Astrocyte (in vitro differentiated cells and primary cell): ENCODE measurements around the gene EYS. TPM values are rescaled to one million over a fixed set of nuclear protein-coding genes. Genes with fewer than 3 reads are reported as not detected.

ENCODE experiments used
- DNase-seq: peaks from one replicate; pipeline ENCODE4 v3.0.0-alpha.2; 2010; ENCODE audit warnings: low read depth
- FAIRE-seq: peaks from 2 replicates; lab custom pipeline; 2011; peaks lifted over from hg19 to GRCh38; lab: Jason Lieb, UNC
- H2AFZ ChIP-seq: 2 replicates; pipeline ENCODE4 v1.6.0; 2012; ENCODE audit warnings: low read depth, low read length, inconsistent platforms
- H3K27ac ChIP-seq: 2 replicates; pipeline ENCODE4 v1.5.1; 2011; ENCODE audit warnings: low read depth, low read length, inconsistent platforms
- H3K27me3 ChIP-seq: 2 replicates; pipeline ENCODE4 v1.6.0; 2011; ENCODE audit warnings: low read length, inconsistent platforms; ENCODE audit not compliant: insufficient read depth
- H3K36me3 ChIP-seq: 2 replicates; pipeline ENCODE4 v1.5.1; 2011; ENCODE audit warnings: low read length, inconsistent platforms; ENCODE audit not compliant: insufficient read depth
- H3K4me1 ChIP-seq: 2 replicates; pipeline ENCODE4 v1.5.1; 2011; ENCODE audit warnings: low read length, inconsistent platforms; ENCODE audit not compliant: insufficient read depth
- H3K4me2 ChIP-seq: 2 replicates; pipeline ENCODE4 v1.6.0; 2012; ENCODE audit warnings: low read length, inconsistent platforms
- H3K4me3 ChIP-seq: 2 replicates; pipeline ENCODE4 v1.5.1; 2011; ENCODE audit warnings: low read depth, mild to moderate bottlenecking, low read length, inconsistent platforms; ENCODE audit not compliant: insufficient read depth
- H3K79me2 ChIP-seq: 2 replicates; pipeline ENCODE4 v1.6.0; 2012; ENCODE audit warnings: mild to moderate bottlenecking, low read length, inconsistent platforms; ENCODE audit not compliant: insufficient read depth
- H3K9ac ChIP-seq: 2 replicates; pipeline ENCODE4 v1.6.0; 2012; ENCODE audit warnings: mild to moderate bottlenecking, low read length, inconsistent platforms
- H3K9me3 ChIP-seq: 2 replicates; pipeline ENCODE4 v1.5.1; 2012; ENCODE audit warnings: low read depth, mild to moderate bottlenecking, low read length, inconsistent platforms; ENCODE audit not compliant: insufficient read depth
- H4K20me1 ChIP-seq: 2 replicates; pipeline ENCODE4 v1.6.0; 2012; ENCODE audit warnings: low read length, inconsistent platforms; ENCODE audit not compliant: insufficient read depth
- H3K27ac Mint-ChIP-seq: one replicate; pipeline ENCODE4 v1.8.0; 2021; ENCODE audit warnings: mild to moderate bottlenecking, mixed read lengths; ENCODE audit not compliant: unreplicated experiment
- H3K27me3 Mint-ChIP-seq: one replicate; pipeline ENCODE4 v1.8.0; 2021; ENCODE audit warnings: low read depth, mixed read lengths; ENCODE audit not compliant: unreplicated experiment
- H3K36me3 Mint-ChIP-seq: one replicate; pipeline ENCODE4 v1.8.0; 2021; ENCODE audit warnings: low read depth, mixed read lengths; ENCODE audit not compliant: unreplicated experiment
- H3K4me1 Mint-ChIP-seq: one replicate; pipeline ENCODE4 v1.8.0; 2021; ENCODE audit warnings: low read depth, mixed read lengths; ENCODE audit not compliant: unreplicated experiment
- H3K4me3 Mint-ChIP-seq: one replicate; pipeline ENCODE4 v1.8.0; 2021; ENCODE audit warnings: mild to moderate bottlenecking, moderate library complexity, mixed read lengths; ENCODE audit not compliant: unreplicated experiment
- H3K9me3 Mint-ChIP-seq: one replicate; pipeline ENCODE4 v1.8.0; 2021; ENCODE audit warnings: mild to moderate bottlenecking, mixed read lengths; ENCODE audit not compliant: unreplicated experiment
- EZH2 ChIP-seq: IDR thresholded peaks from 2 replicates; pipeline ENCODE4 v1.6.1; 2012; ENCODE audit warnings: mild to moderate bottlenecking, low read length, inconsistent platforms; ENCODE audit not compliant: insufficient read depth
- total RNA-seq: library from RNA; stranded (reverse); gene quantifications from 2 replicates; pipeline ENCODE4 v1.2.1, GENCODE V29; 2021
- TF ChIP-seq, protein P1 (sequence below): IDR thresholded peaks from 2 replicates; pipeline ENCODE4 v1.5.1; 2011; ENCODE audit warnings: low read depth, mild to moderate bottlenecking, inconsistent platforms, low read length, moderate library complexity; ENCODE audit not compliant: insufficient read depth

The EYS gene
- total RNA-seq, 1 donor from 2014 or later = 0.16 TPM

- no peaks in the 10 kb centered on the region for H4K20me1 ChIP-seq
- no peak overlapping the region for H3K4me2 ChIP-seq
- no peak for TF ChIP-seq EZH2
- TF ChIP-seq, protein P1, sequence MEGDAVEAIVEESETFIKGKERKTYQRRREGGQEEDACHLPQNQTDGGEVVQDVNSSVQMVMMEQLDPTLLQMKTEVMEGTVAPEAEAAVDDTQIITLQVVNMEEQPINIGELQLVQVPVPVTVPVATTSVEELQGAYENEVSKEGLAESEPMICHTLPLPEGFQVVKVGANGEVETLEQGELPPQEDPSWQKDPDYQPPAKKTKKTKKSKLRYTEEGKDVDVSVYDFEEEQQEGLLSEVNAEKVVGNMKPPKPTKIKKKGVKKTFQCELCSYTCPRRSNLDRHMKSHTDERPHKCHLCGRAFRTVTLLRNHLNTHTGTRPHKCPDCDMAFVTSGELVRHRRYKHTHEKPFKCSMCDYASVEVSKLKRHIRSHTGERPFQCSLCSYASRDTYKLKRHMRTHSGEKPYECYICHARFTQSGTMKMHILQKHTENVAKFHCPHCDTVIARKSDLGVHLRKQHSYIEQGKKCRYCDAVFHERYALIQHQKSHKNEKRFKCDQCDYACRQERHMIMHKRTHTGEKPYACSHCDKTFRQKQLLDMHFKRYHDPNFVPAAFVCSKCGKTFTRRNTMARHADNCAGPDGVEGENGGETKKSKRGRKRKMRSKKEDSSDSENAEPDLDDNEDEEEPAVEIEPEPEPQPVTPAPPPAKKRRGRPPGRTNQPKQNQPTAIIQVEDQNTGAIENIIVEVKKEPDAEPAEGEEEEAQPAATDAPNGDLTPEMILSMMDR = no peak
- DNase-seq = no peak
- H3K9me3 ChIP-seq = no peaks in the 10 kb centered on the region
- no peaks in the 10 kb centered on the region for H3K36me3 ChIP-seq
- no peaks in the 10 kb centered on the region for H3K36me3 Mint-ChIP-seq
- peak overlapping the region; percentile 44 for H2AFZ ChIP-seq
- peaks cover 3% of the 10 kb centered on the region for H3K4me1 Mint-ChIP-seq
- H3K27ac ChIP-seq = no peak overlapping the region
- H3K27me3 ChIP-seq = no peaks in the 10 kb centered on the region
- no peaks in the 10 kb centered on the region for H3K4me1 ChIP-seq
- H3K9ac ChIP-seq = no peak overlapping the region
- FAIRE-seq = no peak
- no peak overlapping the region for H3K4me3 ChIP-seq
- no peak overlapping the region for H3K4me3 Mint-ChIP-seq
- H3K27ac Mint-ChIP-seq = no peak overlapping the region
- H3K9me3 Mint-ChIP-seq = no peaks in the 10 kb centered on the region
- no peaks in the 10 kb centered on the region for H3K79me2 ChIP-seq
- no peaks in the 10 kb centered on the region for H3K27me3 Mint-ChIP-seq
Measured at GRCh38 chr6:63817492-63818050, 1889.5 kb downstream of the EYS start.

DNA sequence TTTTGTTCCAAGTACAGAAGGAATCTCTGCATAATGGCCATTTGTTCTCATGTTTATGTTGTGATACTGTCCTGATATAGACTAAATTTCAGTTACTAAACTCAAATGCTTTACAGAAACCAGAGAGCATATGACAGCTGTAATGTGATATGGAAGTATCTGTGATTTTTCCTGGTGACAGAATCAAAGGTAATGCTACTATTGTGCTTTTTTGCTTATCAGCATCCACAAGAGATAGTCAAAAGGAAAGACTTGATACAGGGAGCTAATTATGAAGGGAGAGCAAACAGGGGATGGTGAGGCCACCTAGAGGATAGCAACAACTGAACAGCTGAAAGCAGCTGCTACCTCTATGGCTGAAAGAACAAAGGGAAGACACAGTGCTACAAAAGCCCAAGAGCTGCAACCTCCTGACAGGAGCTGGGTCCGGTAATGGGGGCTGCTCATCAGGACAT, 1890.0 kb downstream of the EYS start:
- H3K9ac ChIP-seq = no peak overlapping the region
- no peaks in the 10 kb centered on the region for H3K4me1 ChIP-seq
- FAIRE-seq = no peak
- no peak overlapping the region for H3K27ac Mint-ChIP-seq
- no peaks in the 10 kb centered on the region for H3K36me3 Mint-ChIP-seq
- H3K27me3 Mint-ChIP-seq = no peaks in the 10 kb centered on the region
- TF ChIP-seq EZH2 = no peak
- TF ChIP-seq, protein P1 = peak; percentile 15
- H3K27ac ChIP-seq = no peak overlapping the region
- no peaks in the 10 kb centered on the region for H3K27me3 ChIP-seq
- H2AFZ ChIP-seq = peak overlapping the region; percentile 44
- no peaks in the 10 kb centered on the region for H3K9me3 Mint-ChIP-seq
- no peaks in the 10 kb centered on the region for H4K20me1 ChIP-seq
- H3K36me3 ChIP-seq = no peaks in the 10 kb centered on the region
- DNase-seq = no peak
- H3K4me3 ChIP-seq = no peak overlapping the region
- H3K4me3 Mint-ChIP-seq = no peak overlapping the region
- H3K4me2 ChIP-seq = no peak overlapping the region
- peaks cover 3% of the 10 kb centered on the region for H3K4me1 Mint-ChIP-seq
- no peaks in the 10 kb centered on the region for H3K79me2 ChIP-seq
- no peaks in the 10 kb centered on the region for H3K9me3 ChIP-seq

- Histone ChIP-seq H3K4me3 (no peak overlapping the region), H4K20me1 (no peaks in the 10 kb centered on the region), H2AFZ (no peak overlapping the region), H3K36me3 (no peaks in the 10 kb centered on the region), H3K27me3 (no peaks in the 10 kb centered on the region), H3K9me3 (no peaks in the 10 kb centered on the region), H3K79me2 (no peaks in the 10 kb centered on the region), H3K27ac (no peak overlapping the region), H3K4me1 (no peaks in the 10 kb centered on the region), H3K4me2 (no peak overlapping the region), H3K9ac (no peak overlapping the region)
- H3K27me3 Mint-ChIP-seq = no peaks in the 10 kb centered on the region
- TF ChIP-seq, protein P1 = no peak
- no peak for TF ChIP-seq EZH2
- no peaks in the 10 kb centered on the region for H3K36me3 Mint-ChIP-seq
- DNase-seq (no peak), FAIRE-seq (no peak)
- no peak overlapping the region for H3K4me3 Mint-ChIP-seq
- H3K9me3 Mint-ChIP-seq = no peaks in the 10 kb centered on the region
- no peak overlapping the region for H3K27ac Mint-ChIP-seq
- peaks cover 2% of the 10 kb centered on the region for H3K4me1 Mint-ChIP-seq
Measured at GRCh38 chr6:63816401-63816981, 1890.5 kb downstream of the EYS start.
